ENCODE data around the gene RNF13.

GRCh38 chr3:149920119-149920518 lies 107.1 kb downstream of the RNF13 start:
- TF ChIP-seq CTCF (IDR thresholded peaks at IDR 0.05) (no peak), POLR2A (IDR thresholded peaks at IDR 0.05) (no peak)
